HG02884 (cell line): Measurements from ENCODE around the gene DELE1.

ENCODE experiments used
- ATAC-seq: cut with Tn5 transposase; IDR thresholded peaks from one replicate; pipeline ENCODE4 v1.9.1; 2021; ENCODE audit warnings: mild to moderate bottlenecking, moderate library complexity; ENCODE audit not compliant: unreplicated experiment

Gene DELE1

DNA sequence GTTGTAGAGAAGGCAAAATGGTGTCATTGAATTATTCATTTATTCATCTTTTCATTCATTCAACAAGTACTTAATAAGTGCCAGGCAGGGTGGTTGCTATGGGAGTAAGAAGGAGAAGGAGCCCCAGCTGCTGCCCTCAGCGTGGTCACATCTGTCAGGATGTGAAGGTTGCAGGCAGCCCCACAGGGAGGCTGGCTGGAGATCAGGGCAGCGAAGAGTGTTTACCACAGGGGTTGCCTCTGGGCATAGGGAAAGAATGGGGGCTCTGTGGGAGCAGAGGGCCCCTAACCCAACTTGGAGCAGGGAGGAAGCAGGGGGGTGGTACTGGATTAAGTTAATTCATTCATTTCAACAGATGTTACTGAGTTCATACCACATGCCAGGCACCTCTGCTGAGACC is 28.3 kb downstream of the DELE1 start:
- ATAC-seq = no peak

DNA sequence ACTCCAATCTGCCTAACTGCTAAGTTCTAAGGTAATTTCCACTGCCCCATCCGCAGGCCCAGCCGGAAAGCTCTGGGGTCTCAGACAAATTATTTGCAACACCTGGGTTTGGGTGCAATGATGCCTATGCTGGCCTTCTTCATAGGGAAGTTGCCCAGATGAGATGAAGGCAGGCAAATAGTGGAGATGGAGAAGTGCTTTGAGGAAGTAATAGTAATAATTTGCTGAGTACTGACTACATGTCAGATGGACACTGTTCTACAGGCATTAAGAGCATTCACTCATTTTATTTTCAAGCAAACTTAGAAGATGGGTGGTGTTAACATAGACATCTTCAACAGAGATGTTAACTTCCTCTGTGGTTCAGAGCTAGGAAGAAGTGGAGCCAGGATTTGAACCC is 30.5 kb downstream of the DELE1 start:
- ATAC-seq = no peak

DNA sequence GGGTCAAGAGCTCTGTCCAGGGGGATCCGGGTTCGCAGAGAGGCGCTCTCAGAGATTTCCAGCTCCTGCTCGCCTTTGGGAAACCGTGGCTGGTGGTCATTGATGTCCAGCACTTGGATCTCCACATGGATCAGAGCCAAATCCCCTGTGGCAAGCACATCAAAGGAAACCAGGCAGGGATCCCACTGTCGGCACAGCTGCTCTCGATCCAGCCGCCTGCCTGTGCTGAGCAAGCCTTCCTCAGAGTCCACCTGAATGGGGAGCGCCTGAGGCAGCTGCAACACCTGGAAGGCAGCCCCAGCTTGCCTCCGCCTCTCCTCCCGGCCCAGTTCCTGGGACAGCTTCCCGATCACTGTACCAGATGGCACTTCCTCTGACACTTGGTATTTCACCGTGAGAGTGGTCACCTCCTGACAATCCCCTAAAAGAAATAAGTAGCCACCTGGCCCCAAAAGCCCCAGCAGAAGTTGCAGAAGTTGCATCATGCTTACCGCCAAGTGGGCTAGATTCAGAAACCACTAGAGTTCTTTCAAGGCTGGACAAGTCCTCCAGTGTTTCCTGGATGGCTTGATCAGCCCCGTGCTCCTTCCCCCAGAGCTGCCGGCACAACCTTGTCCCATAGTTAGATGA is 33.8 kb downstream of the DELE1 start:
- ATAC-seq = no peak

GRCh38 chr5:141958113-141958512 is 34.4 kb downstream of the DELE1 start, which contains the start of gene PCDH12:
TSS of gene PCDH12 (minus strand) at chr5:141958202. CDS start at chr5:141957851, 351 bp downstream.
- ATAC-seq = no peak

DNA sequence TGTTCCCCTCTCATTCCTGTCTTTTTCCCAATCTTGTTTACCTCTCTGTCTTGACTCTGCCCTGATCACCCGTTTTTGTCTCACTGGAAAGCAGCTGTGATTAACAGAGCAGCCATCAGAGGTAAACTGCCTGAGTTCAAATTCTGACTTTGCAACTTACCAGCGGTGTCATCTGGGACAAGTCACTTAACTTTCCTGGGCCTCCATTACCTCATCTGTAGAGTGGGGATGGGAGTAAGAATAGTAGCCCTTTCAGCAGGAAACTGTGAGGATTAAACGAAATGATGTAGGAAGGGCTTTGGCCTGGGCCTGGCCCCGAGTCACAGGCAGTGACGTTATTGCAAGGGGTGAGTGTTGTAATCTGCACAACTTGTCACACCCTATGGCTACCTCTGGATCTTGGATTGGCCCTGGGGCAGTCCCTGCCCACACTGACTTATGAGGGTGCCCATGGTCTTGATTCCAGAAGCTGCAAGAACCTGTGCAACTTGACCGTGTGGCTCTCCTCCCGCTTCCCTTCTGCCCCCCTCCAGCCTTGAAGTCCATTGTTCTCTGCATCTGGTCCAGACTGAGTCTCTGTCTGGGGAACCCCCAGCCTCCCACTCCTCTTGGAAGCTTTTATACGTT is 35.0 kb downstream of the DELE1 start:
- no peak for ATAC-seq

- no peak for ATAC-seq
Measured at GRCh38 chr5:141960018-141960417, 36.3 kb downstream of the DELE1 start.

DNA sequence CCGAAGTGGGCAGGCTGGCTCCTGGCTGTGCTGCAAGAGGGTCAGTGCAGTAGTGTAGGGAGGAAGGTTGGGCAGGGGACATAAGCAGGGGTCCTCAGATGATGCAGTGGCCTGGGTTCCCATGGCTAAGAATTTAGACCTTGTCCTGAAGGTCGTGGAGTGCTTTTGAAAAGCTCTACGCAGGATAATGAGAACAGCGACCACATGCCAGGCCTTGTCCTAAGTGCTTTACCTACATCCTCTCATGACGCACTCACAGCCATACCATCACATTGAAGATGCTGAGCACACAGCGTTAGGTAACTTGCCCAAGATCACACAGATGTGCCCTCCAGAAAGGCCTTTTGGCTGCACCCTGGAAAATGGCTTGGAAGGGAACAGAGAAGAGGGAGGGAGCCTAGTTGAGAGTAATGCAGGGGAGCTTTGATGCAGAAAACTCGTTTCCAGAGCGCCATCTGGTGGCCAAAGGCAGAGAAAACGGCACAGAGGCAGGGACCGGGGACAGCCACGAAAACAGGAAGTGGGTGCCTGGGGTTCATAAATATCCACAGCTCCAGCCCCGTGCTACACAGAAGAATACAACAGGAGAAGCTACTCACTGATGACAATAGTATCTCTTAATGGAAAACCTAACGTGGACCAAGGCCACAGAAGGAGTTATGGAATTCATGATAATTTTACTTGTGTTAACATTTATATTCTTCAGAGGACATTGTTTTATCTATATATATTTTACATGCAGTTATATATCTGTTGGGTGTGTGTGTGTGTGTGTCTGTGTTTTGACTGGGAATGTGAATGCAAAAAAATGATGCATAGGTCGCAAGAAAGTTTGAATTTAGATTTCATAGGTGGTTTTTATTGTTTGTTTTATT is 37.0 kb downstream of the DELE1 start:
- ATAC-seq = peak; percentile 97

GRCh38 chr5:141961466-141961865 is 37.8 kb downstream of the DELE1 start:
- ATAC-seq = no peak

DNA sequence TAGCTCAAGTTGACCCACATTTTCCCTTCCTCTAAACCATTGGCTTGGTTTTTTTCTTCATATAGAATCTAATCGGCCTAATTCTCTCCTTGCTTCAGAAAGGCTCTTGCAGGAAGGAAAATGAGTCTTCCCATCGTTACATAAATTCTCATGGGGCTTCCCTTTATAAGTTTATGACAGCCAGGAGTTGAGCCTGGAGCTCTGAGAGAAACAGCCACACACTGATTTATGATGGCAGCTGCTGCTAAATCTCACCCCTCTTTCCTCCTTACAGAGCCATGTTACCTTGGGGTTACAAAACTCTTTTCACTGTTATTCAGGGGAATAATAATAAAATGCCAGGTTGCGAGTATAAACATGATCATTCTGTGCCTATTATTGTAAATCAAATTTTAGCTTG is 40.0 kb downstream of the DELE1 start:
- no peak for ATAC-seq

DNA sequence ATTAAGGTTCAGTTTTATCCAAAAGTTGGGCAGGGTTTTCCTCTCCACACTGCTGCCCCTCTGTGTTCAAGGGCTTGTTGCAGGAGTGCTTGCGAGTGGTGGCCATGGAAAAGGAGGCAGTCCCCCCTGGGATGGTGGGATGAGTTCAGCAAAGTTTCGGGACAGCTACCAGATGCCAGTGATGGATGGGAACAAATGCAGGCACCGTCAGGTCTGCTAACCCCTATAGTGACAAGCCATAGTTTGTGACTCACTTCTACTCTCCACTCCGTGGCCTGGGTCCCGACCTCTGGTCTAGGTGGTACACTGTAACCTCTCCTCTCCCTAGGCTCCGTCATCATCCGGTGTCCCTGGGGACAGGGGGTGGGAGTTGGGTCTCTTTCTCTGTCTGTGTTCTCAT is 41.4 kb downstream of the DELE1 start:
- ATAC-seq = no peak

GRCh38 chr5:141966275-141966962 is 42.7 kb downstream of the DELE1 start:
- ATAC-seq = no peak

DNA sequence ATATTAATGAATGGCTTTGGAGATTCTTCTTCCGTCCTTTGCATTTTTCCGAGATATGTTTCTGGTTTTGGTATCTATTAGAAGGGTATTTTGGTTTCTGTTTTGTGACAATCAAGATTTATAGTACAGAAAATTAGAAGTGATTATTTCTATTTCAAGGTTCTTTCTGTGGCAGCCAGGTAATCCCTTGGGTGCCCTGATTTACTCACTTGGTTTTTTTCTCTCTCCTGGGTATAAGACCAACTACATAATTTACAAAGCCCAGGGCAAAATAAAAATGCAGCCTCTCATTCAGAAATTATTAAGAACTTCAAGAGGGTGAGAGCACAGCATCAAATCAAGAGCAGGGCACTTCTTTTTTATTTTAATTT is 43.3 kb downstream of the DELE1 start:
- no peak for ATAC-seq

GRCh38 chr5:141968914-141969608 is 45.4 kb downstream of the DELE1 start, which contains the start of gene RNF14:
TSS of gene RNF14 (plus strand) at chr5:141969105. CDS start at chr5:141973589, 4,484 bp downstream.
- ATAC-seq = peak; percentile 84

- peak; percentile 56 for ATAC-seq
Measured at GRCh38 chr5:141969783-141970771, 46.4 kb downstream of the DELE1 start.

DNA sequence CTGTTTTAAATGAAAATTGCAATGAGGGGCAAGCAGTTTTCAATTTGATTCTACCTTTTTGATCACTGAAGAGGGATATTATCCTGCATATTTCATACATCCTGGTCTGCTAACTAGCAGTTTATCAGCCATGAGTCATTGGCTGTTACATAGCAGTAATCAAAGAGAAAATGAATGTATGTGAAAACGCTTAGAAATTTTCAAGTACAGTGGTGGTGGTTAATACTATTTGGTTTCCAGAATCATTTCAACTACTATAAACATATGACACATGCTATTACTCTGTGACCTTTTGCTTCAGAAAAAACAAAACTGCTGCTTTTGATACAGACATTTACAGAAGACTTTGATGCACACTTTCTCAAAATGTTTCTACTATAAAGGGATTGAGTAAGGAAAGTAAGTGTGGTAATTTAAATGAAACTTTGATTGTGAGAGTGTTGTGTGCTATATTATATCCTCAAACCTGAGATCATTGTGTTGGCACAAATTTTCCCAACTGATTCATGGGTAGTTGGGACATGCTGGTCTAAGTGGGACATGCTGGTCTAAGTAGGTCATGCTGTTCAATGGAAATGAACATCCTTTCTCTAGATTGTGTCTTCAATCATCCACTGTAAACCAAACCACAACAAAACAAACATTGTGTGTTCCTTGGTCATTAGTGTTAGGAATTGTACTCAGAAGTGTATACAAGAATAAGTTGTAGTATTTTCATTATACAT is 50.4 kb downstream of the DELE1 start:
- ATAC-seq = no peak

GRCh38 chr5:141976176-141976575 is 52.5 kb downstream of the DELE1 start:
- no peak for ATAC-seq

GRCh38 chr5:141978389-141978788 is 54.7 kb downstream of the DELE1 start:
- ATAC-seq = no peak

DNA sequence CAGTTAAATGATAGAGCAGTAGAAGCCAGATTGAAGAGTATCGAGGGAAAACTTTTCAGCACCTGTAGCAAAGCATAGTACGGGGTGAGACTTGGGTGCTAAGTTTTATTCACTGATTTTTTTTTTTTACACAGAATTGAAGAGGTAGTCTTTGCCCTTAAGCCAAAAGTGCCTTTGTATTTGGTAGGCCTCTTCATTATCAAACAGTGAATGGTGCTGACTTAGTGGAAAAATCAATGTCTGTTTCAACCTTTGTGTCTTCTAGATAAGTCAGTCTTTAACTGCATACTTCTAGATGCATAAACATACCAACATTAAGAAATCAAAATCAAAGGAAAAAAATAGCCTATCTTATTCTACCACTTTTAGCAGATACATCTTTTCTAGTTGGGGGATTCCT is 59.0 kb downstream of the DELE1 start:
- ATAC-seq = no peak

GRCh38 chr5:141986072-141986471 is 62.4 kb downstream of the DELE1 start:
- ATAC-seq = no peak
